ENCODE measurements around the gene NOPCHAP1. TPM values are rescaled to one million over a fixed set of nuclear protein-coding genes. Genes with fewer than 3 reads are reported as not detected.

NOPCHAP1 gene
- total RNA-seq, 1 experiment from 2014 or later: 49.3 TPM

DNA sequence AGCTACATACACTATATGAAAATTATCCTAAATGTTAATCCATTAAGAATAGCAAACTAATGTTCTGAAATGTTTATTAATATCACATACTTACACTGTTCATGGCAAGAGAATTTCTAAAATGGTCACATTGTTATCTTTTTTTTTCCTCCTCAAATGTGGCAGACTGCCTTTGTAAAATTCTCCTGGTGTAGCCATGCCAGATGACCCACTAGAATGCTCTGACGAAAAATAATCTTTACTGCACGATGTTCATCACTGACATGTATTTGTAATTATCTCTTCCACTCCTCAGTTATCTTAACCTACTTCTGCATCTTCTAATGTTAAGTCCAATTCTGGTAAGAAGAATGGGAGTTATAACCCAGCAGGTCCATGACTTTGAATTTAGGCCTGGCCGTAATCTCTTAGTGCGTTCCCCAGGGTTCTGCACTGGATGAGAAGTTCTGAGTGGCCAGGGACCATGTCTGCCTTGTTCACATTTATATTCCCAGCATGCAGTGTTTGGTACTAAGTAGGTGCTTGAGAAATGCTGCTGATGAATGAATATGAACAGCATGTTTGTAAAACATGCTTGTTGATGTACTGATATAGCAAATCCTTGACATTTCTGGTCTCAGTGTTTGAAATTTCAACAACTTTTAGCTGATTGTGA lies 46.7 kb downstream of the NOPCHAP1 start:
- H3K18ac ChIP-seq (ENCODE audit: insufficient read length, low read depth, low read length): no peak overlapping the region
- no peak overlapping the region for H2AFZ ChIP-seq (ENCODE audit: low read length)
- no peak overlapping the region for H4K5ac ChIP-seq (ENCODE audit: insufficient read length, low read depth, low read length)
- H2BK15ac ChIP-seq (ENCODE audit: low read depth, low read length): no peak overlapping the region
- Mint-ChIP-seq H3K4me3 (no peak overlapping the region), H3K27me3 (ENCODE audit: low read depth) (no peaks in the 10 kb centered on the region), H3K36me3 (ENCODE audit: insufficient read depth in 1 of 3, low read depth in 3 of 3) (peaks cover 2 to 8% (median 4%) of the 10 kb centered on the region in 3 experiments; a peak in 3 of 7 replicates), H3K27ac (no peak overlapping the region), H3K9me3 (no peaks in the 10 kb centered on the region), H3K4me1 (no peaks in the 10 kb centered on the region)
- no peak overlapping the region for H3K4ac ChIP-seq (ENCODE audit: low read depth, low read length)
- no peaks in the 10 kb centered on the region for H4K20me1 ChIP-seq (ENCODE audit: control insufficient read depth, insufficient read depth, insufficient read length)
- no peak overlapping the region for H2AK5ac ChIP-seq (ENCODE audit: insufficient read length, low read length)
- no peak overlapping the region for H3K56ac ChIP-seq (ENCODE audit: insufficient read length, low read depth, low read length)
- TF ChIP-seq, protein P1, sequence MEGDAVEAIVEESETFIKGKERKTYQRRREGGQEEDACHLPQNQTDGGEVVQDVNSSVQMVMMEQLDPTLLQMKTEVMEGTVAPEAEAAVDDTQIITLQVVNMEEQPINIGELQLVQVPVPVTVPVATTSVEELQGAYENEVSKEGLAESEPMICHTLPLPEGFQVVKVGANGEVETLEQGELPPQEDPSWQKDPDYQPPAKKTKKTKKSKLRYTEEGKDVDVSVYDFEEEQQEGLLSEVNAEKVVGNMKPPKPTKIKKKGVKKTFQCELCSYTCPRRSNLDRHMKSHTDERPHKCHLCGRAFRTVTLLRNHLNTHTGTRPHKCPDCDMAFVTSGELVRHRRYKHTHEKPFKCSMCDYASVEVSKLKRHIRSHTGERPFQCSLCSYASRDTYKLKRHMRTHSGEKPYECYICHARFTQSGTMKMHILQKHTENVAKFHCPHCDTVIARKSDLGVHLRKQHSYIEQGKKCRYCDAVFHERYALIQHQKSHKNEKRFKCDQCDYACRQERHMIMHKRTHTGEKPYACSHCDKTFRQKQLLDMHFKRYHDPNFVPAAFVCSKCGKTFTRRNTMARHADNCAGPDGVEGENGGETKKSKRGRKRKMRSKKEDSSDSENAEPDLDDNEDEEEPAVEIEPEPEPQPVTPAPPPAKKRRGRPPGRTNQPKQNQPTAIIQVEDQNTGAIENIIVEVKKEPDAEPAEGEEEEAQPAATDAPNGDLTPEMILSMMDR (conservative IDR thresholded peaks at IDR 0.05): no peak
- H2BK120ac ChIP-seq (ENCODE audit: low read depth, low read length, poor library complexity, severe bottlenecking): no peak overlapping the region
- H2BK12ac ChIP-seq (ENCODE audit: insufficient read length, low read depth, low read length): no peak overlapping the region
- H3K9me3 ChIP-seq (ENCODE audit: control insufficient read depth, low read depth, low read length): no peaks in the 10 kb centered on the region
- H3K27me3 ChIP-seq (ENCODE audit: insufficient read depth, low read length): no peaks in the 10 kb centered on the region
- H4K8ac ChIP-seq (replicated peaks; ENCODE audit: insufficient read length, low read depth, low read length): no peak overlapping the region
- no peak overlapping the region for H3K27ac ChIP-seq (ENCODE audit: insufficient read length, low read depth, low read length)
- H2BK5ac ChIP-seq (ENCODE audit: insufficient read length, low read length): no peak overlapping the region
- H3K79me1 ChIP-seq (ENCODE audit: insufficient read depth, low read depth, low read length, poor library complexity, severe bottlenecking): no peaks in the 10 kb centered on the region
- no peaks in the 10 kb centered on the region for H3K79me2 ChIP-seq (ENCODE audit: insufficient read depth, low read length)
- H4K91ac ChIP-seq (ENCODE audit: insufficient read length, low read depth, low read length): no peak overlapping the region
- no peak overlapping the region for H3K4me2 ChIP-seq (ENCODE audit: insufficient read depth, insufficient read length, low read length)
- H3K23ac ChIP-seq (ENCODE audit: insufficient read length, low read depth, low read length): no peak overlapping the region
- H3K4me1 ChIP-seq (ENCODE audit: insufficient read depth, low read length): no peaks in the 10 kb centered on the region
- no peak overlapping the region for H2BK20ac ChIP-seq (ENCODE audit: low read depth, low read length, poor library complexity, severe bottlenecking)
- DNase-seq: no peak
- no peak overlapping the region for H3K14ac ChIP-seq (ENCODE audit: insufficient read depth, low read length)
- WGBS (ENCODE audit: extremely low coverage, insufficient read length, low lambda C conversion rate): no CpG with 5 or more reads among the region's 4 CpGs
- no peaks in the 10 kb centered on the region for H3K23me2 ChIP-seq (ENCODE audit: insufficient read length, low read depth, low read length, poor library complexity, severe bottlenecking)
- H3K9ac ChIP-seq (ENCODE audit: extremely low read depth, insufficient read length, low read length): no peak overlapping the region
- no peak overlapping the region for H3T11ph ChIP-seq (ENCODE audit: low read length)

Data from H9 (cell line).